OCI-LY7 (cell line): ENCODE data around the gene PARVB.

Source experiments
- CTCF ChIP-seq: fragments of 200-600 bp; sonication (generic); conservative IDR thresholded peaks from 2 replicates; pipeline ENCODE4 v1.5.1; 2014; ENCODE audit warnings: mild to moderate bottlenecking, antibody characterized with exemption, low read length, moderate library complexity, mixed read lengths
- EZH2phosphoT487 ChIP-seq: fragments of 200-600 bp; sonication (generic); IDR thresholded peaks from 2 replicates; pipeline ENCODE4 v1.6.1; 2018; ENCODE audit warnings: low read depth, borderline replicate concordance, mild to moderate bottlenecking, mixed run types, antibody characterized with exemption, low read length, moderate library complexity, mixed read lengths

- TF ChIP-seq CTCF (no peak), EZH2phosphoT487 (no peak)
Measured at GRCh38 chr22:44196241-44196640, 172.1 kb downstream of the PARVB start.
